Glomerular visceral epithelial cell (primary cell): ENCODE measurements around the gene ATP8A2.

ENCODE experiments used
- DNase-seq: peaks from one replicate; pipeline ENCODE4 v3.0.0-alpha.2; 2016; ENCODE audit errors: extremely low spot score

The ATP8A2 gene

DNA sequence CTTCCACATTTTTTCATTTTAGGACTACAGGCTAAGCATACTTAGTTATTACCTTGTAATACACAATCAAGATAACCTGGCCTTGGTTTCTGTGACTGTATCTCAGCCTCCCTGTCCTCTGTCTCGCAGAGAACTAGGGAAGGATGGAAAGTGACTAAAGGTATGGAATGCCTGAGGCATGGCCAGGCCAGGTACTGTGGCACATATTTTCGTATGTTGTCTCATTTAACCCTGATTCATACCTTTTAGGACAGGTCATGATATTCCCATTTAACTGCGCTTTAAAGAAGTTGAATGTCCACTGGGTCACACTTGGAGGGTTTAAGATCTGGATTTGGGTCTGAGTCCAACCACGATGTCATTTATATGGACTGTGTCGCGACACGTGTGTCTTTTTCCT is 357.4 kb downstream of the ATP8A2 start:
- no peak for DNase-seq

DNA sequence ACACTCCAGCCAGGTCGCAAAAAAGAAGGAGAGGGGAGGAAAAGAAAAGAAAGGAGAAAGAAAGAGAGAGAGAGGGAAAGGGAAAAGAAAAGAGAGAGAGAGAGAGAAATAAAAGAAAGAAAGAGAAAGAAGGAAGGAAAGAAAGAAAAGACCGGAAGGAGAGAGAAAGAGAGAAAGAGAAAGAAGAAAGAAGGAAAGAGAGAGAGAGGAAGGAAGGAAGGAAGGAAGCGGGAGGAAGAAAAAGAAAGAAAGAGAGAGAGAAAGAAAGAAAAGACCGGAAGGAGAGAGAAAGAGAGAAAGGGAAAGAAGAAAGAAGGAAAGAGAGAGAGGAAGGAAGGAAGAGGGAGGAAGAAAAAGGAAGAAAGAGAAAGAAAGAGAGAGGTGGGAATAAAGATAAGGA is 359.3 kb downstream of the ATP8A2 start:
- no peak for DNase-seq

- DNase-seq: no peak
Observed at GRCh38 chr13:25731536-25731935, 359.8 kb downstream of the ATP8A2 start.

GRCh38 chr13:25732111-25732865 is 360.5 kb downstream of the ATP8A2 start:
- DNase-seq: peak; percentile 82

DNA sequence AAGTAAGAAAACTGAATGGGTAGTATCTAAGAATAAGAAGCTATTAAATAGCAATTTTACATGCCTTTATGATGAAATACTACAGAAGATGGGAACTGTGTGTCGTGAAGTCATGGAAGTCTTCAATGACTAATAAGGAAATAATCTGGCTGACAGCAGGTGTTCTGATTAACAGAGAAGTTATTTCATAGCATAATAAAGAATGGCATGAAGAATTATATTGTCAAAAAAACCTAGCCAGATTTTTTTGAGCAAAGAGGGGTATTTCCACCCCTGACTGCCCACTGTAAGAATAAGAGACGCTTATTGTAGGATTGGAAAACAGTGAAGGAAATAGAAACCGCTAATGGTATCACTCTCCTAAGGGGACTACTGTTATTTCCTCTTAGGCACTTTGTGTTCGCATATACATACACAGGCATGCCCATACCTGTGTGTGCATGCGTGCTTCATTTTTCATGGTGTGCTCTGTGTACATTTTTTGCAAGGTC is 361.3 kb downstream of the ATP8A2 start:
- peak; percentile 88 for DNase-seq

DNA sequence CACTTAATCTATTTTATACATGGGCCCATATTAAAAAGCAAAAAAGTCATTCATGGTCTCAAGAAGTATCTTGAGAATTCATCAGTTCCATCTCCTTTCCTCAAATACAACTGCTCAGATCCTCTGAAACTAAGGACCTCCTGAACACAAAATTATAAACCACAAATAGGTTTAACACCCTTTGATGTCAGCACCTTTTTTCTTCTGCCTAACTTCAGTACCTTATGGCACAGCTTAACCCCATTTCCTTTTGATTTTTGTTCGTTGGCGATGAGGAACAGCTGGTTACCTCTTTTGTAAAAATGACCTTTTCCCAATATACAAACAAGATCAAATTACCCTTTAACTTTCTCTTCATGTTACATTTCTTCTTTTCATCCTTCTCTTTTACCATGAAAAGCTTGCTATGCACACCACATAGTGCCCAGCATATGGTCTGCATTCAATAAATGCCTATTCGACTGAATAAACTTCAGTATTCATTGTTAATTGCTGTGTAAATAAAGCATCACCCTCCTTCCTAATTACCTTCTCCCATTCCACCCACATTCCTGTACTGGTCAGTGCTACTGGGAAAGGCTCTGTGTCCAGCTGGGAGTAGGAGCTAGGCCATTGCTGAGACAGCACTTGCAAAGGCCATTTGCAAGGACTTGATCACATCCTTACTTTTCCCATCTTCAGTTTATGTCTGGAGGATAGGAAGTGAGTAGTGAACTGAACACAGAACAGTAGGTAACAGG is 362.1 kb downstream of the ATP8A2 start:
- DNase-seq: peak; percentile 20

DNA sequence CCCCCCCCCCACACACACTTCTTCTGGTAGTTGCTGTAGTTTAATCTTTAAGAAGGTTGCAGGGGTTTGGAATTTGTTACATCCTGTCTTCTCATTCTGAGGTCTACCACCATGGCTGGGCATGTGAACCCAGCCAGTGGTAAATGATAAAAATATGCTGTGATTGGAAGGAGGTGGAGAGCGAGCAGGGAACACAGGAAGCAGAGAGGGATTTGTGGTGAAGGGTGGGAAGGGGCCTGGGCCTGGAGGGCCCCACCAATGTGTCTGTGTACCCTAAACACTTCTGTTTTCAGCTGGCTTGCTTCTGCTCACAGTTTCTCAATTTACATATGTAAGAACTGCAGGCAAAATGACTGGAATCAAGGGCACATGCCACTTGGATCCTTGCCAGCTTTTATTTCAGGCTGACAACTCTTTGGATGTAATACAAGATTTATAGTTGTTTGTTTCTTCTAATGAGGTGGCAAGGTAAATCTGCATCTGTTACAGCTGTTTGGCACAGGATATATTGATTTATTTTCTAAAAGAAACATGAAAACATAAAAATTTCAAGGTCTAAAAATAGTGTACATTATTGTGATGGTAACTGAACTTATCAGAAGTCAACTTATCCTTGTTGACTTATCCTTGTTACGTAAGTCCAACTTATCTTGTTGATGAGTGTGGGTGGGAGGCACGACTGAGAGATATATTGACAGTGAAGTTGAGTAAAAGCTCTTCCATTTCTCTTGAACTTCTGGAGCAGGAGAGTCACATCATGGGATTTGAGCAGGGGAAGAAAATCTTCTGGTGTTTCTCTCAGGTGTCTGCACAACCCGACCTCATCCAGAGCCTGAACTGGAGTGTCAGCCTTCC is 366.8 kb downstream of the ATP8A2 start:
- peak; percentile 94 for DNase-seq

DNA sequence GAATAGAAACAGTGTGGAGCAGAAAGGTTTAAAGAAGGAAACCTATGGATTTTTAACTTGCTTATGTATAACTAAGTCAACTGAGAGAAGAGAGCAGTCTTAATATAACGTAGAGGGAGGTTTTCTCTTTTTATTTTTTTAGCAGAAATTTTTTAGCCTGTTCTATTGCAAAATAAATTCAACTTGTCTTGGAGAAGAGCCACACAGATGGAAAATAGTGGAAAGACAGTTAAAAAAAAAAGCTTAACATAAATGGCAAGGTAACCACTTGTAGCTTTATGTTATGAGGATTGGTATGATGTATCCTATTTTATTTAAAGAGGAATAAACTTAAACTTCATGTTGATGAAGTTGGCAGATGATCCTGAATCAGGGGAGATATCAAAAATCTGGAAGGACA is 367.6 kb downstream of the ATP8A2 start:
- DNase-seq: no peak

GRCh38 chr13:25741796-25742195 is 370.0 kb downstream of the ATP8A2 start:
- no peak for DNase-seq

DNA sequence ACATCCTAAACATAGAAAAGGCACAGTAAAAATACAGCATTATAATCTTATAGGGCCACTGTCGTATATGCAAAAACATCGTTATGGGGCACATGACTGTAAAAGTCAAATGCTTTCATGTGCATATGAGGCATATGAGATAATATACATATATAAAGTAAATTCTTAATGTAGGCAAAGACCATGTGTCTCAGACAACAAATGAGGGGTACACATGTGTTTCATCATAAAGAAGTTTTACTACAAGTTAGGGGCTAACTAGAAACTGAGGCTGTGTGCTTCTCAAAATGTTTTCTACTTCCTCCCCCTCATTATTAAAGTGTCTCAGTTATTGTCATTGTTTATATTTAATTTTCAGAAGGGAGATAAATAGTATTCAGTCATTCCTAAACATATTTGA is 370.4 kb downstream of the ATP8A2 start:
- no peak for DNase-seq

DNA sequence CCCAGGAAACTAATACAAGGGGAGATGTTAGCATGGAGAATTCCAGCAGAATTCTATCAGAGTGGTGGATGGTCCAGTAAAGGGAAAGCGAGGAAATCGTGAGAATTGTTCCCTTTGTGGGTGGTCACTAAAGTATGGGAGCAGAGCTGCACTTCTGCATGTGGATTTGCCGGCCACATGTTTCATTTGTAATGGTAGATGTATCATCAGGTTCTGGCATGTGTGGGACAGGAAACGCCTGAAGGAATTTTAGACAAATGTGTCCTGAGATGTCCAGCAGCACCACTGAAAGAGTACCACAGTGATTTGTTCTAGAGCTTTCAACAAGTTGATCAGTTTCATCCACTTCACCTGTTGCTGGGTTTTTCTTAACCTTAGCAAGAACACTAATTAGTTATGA is 371.6 kb downstream of the ATP8A2 start:
- no peak for DNase-seq

DNA sequence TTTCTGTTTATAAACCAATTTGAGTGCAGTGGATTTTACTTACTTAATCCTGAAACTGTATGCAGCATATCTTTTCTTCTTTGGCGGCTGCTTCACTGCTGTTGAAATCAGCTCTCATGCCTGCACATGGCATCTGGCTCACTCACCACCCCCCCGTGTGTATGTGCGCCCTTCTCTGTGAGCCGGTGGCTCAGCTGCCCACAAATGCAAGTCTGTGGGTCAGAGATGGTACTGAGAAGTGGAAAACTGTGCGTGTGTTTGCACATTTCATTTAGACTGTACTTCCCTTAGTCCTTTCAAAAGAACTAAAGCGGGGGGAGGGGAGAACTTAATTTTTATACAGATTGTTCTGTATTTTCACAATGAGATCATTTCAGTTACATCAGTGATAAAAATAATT is 372.4 kb downstream of the ATP8A2 start:
- DNase-seq: no peak

DNA sequence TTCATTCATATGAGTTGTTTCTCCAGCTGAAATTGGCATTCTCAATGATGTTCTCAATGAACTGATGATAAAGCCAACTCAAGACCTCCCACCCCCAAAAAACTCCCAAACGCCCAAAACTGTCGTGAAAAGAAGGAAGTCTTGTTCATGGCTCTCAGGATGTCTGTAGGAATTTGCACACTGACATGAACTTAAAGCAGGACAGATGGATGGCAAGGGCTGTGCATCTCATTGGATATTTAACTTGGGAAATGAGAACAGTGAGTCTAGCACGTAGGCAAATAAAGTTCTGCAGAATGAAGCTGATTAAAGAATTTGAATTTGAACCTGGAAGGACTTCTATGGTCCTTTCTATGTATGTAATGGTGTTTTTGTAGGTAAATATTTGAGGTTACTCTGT is 374.4 kb downstream of the ATP8A2 start:
- no peak for DNase-seq

DNA sequence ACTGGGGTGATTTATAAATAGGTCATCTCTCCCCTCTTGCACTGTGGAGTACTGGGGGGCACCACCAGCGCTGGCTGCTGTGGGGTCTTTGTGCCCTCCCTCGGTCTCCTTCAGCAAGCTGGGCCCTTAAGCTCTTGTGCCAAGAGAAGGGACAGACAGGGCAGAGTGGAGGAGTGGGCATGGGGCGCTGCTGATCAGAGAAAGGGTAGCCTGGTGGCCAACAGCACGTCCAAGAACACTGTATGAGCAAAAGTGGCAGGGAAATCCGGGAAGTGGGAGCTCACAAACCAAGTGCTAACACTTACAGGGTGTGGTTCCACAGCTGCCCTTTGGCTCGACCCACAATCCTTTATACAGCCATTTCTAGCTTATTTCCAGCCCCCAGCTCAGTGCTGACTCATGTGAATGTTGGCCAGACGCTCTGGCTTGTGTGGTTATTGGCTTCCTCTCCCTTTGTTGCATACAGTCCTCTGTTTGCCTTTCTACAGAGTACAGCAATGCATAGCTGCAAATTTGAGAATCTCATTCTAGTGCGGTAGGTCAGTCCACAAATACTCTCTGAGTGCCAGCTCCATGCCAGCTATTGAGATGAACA is 381.3 kb downstream of the ATP8A2 start:
- DNase-seq: peak; percentile 86

GRCh38 chr13:25753976-25754375 is 382.2 kb downstream of the ATP8A2 start:
- no peak for DNase-seq

DNA sequence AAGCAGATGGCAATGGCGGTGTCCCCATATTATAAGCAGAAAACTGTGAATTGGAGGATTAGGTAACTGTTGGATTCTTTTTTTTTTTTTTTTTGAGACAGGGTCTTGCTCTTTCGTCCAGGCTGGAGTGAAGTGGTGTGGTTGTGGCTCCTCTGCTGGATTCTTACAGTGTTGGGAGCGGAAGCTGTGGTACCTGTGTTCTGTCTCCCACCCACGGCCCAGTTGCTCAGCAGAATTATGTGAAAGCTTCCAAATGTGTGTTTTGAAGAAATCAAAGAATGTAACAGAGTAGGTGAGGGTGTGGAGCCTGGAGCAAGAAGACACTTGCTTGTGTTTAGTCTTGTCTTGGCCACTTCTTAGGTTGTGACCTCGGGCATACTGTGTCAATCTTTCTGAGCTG is 384.5 kb downstream of the ATP8A2 start:
- DNase-seq: no peak

DNA sequence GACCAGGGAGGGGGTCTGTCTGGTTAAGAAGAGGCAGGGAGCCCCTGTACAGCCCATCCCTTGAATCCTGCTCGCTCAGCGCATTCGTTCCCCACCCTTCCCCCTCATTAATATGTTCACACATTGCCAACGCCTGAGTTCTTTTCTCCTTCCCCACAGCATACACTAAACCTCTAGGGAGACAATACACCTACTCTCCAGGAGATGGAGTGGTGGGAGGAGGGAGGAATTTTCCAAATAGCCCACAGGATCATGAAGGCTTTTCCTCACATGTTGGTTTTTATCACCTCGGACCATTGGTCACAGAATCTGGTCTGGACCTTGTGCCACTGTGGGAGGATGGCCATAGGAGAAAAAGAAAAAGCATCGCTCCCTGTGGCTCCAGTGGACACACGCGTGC is 385.1 kb downstream of the ATP8A2 start:
- DNase-seq: no peak

DNA sequence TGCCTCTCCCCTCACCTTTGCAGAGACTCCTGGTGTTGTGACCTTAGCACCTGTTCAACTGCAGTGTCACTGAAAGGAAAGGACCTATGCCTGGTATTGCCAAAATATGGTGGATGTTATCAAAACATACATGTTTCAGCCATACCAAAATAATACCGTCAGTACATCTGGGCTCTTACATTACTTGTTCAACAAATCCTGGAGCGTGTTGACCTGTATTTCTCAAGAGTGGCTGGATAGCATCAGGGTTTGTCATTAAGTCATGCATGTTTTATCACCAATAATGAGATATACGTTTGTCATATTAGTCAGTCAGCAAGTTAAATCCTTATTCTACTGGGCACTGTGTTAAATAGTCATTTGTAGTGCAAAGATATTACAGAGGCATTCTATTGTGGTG is 389.3 kb downstream of the ATP8A2 start:
- no peak for DNase-seq

GRCh38 chr13:25762281-25762680 is 390.5 kb downstream of the ATP8A2 start:
- DNase-seq: no peak

DNA sequence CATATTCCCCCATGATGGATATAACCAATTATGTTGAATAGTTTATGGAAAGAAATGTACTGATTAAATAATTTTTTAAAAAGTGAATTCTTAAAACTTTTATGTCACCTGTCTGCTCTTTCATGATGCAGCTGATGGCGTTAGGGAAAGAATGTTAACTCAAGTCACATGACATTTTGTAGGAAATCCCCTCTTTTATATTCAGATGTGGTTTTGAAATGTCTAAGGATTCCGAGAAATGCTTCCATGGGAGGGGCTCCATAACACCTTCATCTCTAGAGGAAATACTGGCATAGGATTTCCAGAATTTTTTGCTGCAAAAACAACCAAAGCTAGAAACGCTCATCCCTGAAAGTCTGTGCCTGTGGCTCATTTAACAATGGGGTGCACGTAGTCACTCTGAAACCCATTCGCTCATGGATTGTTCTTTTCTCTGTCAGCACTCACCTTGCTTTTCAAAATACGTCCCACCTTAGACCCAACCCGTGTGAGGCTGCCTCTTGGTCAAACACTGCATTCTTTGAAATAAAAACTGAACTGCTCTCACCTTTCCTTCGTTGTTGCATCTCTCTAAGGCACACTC is 391.1 kb downstream of the ATP8A2 start:
- peak; percentile 35 for DNase-seq

- DNase-seq: no peak
Observed at GRCh38 chr13:25764378-25764777, 392.6 kb downstream of the ATP8A2 start.

DNA sequence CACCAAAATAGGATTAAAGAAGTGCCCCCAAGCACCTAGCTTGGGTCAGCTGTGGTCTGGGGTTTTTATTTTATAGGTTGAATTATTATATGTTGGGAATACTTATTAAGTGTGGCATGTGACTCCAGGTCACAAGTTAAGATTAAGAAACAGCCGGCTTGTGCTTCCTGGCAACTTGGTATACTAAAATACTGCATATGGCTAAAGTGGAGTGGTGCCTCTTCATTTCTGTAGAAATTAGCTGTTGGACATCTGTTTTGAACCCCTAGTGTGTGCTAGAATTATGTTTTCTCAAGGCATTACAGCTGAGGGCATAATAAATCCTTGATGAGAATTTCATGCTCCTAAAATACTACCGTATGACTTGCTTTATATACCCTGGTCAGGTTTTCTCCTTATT is 393.5 kb downstream of the ATP8A2 start:
- no peak for DNase-seq
